Caco-2 (cell line): ENCODE data around the gene ANO1. TPM values are rescaled to one million over a fixed set of nuclear protein-coding genes. Genes with fewer than 3 reads are reported as not detected.

Experiments
- BruUV-seq: library from RNA; stranded (reverse); fragments of 400-500 nt; replicated peaks from 2 replicates; lab custom pipeline; 2021; lab: Mats Ljungman, UMichigan
- CTCF ChIA-PET: fragments of 300-600 bp; sonication (Branson Sonifier 250); formaldehyde crosslinking; loops from one replicate; lab custom pipeline; 2022; ENCODE audit warnings: antibody characterized with exemption; lab: Charles Lee
- POLR2A ChIA-PET: fragments of 300-600 bp; sonication (Branson Sonifier 250); formaldehyde crosslinking; loops from one replicate; lab custom pipeline; 2022; ENCODE audit warnings: antibody characterized with exemption; lab: Charles Lee
- DNase-seq, 2 experiments: peaks; one replicate each; pipeline versions ENCODE4 v3.0.0 to v3.0.0-alpha.2; 2020 to 2022
- H3K27me3 ChIP-seq: replicated peaks from 2 replicates; pipeline ENCODE4 v1.6.0; 2011; ENCODE audit warnings: low read length; ENCODE audit not compliant: control insufficient read depth, insufficient read depth
- H3K36me3 ChIP-seq: 2 replicates; pipeline ENCODE4 v1.5.1; 2011; ENCODE audit warnings: low read length; ENCODE audit not compliant: control insufficient read depth, insufficient read depth
- H3K4me1 ChIP-seq: fragments of 250-450 bp; sonication (Bioruptor Pico); 2 replicates; pipeline ENCODE4 v1.5.1; 2020; ENCODE audit warnings: mild to moderate bottlenecking
- H3K4me3 ChIP-seq: 2 replicates; pipeline ENCODE4 v1.5.1; 2011; ENCODE audit warnings: low read depth, mild to moderate bottlenecking, control low read depth, low read length
- H3K9me3 ChIP-seq: fragments of 250-450 bp; sonication (Bioruptor Pico); 2 replicates; pipeline ENCODE4 v1.5.1; 2020; ENCODE audit warnings: mild to moderate bottlenecking, moderate library complexity
- H3K27ac Mint-ChIP-seq: one replicate; pipeline ENCODE4 v1.8.0; 2022; ENCODE audit warnings: mixed read lengths; ENCODE audit not compliant: unreplicated experiment
- H3K27me3 Mint-ChIP-seq: one replicate; pipeline ENCODE4 v1.8.0; 2022; ENCODE audit warnings: mixed read lengths; ENCODE audit not compliant: insufficient read depth, unreplicated experiment
- H3K36me3 Mint-ChIP-seq: one replicate; pipeline ENCODE4 v1.8.0; 2022; ENCODE audit warnings: mild to moderate bottlenecking, mixed read lengths; ENCODE audit not compliant: insufficient read depth, unreplicated experiment
- H3K4me1 Mint-ChIP-seq: one replicate; pipeline ENCODE4 v1.8.0; 2022; ENCODE audit warnings: low read depth, mixed read lengths; ENCODE audit not compliant: unreplicated experiment
- H3K4me3 Mint-ChIP-seq: one replicate; pipeline ENCODE4 v1.8.0; 2022; ENCODE audit warnings: mild to moderate bottlenecking, moderate library complexity, mixed read lengths; ENCODE audit not compliant: unreplicated experiment
- H3K9me3 Mint-ChIP-seq: one replicate; pipeline ENCODE4 v1.8.0; 2022; ENCODE audit warnings: mixed read lengths; ENCODE audit not compliant: unreplicated experiment
- CTCF ChIP-seq, 2 experiments: fragments of 200-600 bp in 1 of 2; IDR thresholded peaks; 1 replicate in 1 of 2; 2 replicates in 1 of 2; pipeline versions ENCODE4 v1.5.1 to v1.8.0; 2011 to 2022; ENCODE audit warnings: antibody characterized with exemption in 1 of 2, control low read depth in 1 of 2, inconsistent platforms in 1 of 2, low read depth in 1 of 2, low read length in 1 of 2, mild to moderate bottlenecking in 1 of 2, moderate library complexity in 1 of 2; ENCODE audit not compliant: insufficient read depth in 1 of 2, severe bottlenecking in 1 of 2, unreplicated experiment in 1 of 2
- intact Hi-C: fragments of 100-400 bp; cut with micrococcal nuclease; formaldehyde crosslinking; loops from one replicate; pipeline ENCODE4 v1.10.0; 2022; ENCODE audit not compliant: unreplicated experiment
- total RNA-seq: library from RNA; stranded (reverse); gene quantifications from 2 replicates; pipeline ENCODE4 v1.2.3, GENCODE V29; 2022

ANO1 gene
- total RNA-seq, 1 experiment from 2014 or later = 8.4 TPM

- Histone ChIP-seq H3K4me3 (no peak overlapping the region), H3K36me3 (no peaks in the 10 kb centered on the region), H3K9me3 (no peaks in the 10 kb centered on the region), H3K4me1 (peaks cover 9% of the 10 kb centered on the region), H3K27me3 (no peaks in the 10 kb centered on the region)
- no peaks in the 10 kb centered on the region for H3K4me1 Mint-ChIP-seq
- no peak overlapping the region for H3K4me3 Mint-ChIP-seq
- POLR2A ChIA-PET = no interaction called here
- H3K27me3 Mint-ChIP-seq = peaks cover 7% of the 10 kb centered on the region
- no peaks in the 10 kb centered on the region for H3K36me3 Mint-ChIP-seq
- CTCF ChIA-PET = no interaction called here
- no peaks in the 10 kb centered on the region for H3K9me3 Mint-ChIP-seq
- intact Hi-C loops = no loop called here
- DNase-seq = no peak
- H3K27ac Mint-ChIP-seq = no peak overlapping the region
- no peak for TF ChIP-seq CTCF (IDR thresholded peaks at IDR 0.05; ENCODE audit: insufficient read depth in 1 of 2, low read depth in 1 of 2, low read length in 1 of 2, severe bottlenecking in 1 of 2, unreplicated experiment in 1 of 2)
- BruUV-seq = no TSS peak
These were observed 48.4 kb downstream of the ANO1 start for GRCh38 chr11:70126494-70126893.

GRCh38 chr11:70127653-70128434 lies 49.7 kb downstream of the ANO1 start:
- no peak overlapping the region for H3K4me3 Mint-ChIP-seq
- no TSS peak for BruUV-seq
- H3K27me3 ChIP-seq = no peaks in the 10 kb centered on the region
- no peaks in the 10 kb centered on the region for H3K36me3 ChIP-seq
- intact Hi-C loops = no loop called here
- no peaks in the 10 kb centered on the region for H3K4me1 Mint-ChIP-seq
- no peaks in the 10 kb centered on the region for H3K27me3 Mint-ChIP-seq
- ChIA-PET CTCF (interaction anchor here (0.6 kb wide), 3 partner anchors 19 to 213 kb away, joined by 3 to 7 read pairs (median 4); no protein-coding TSS in a partner anchor), POLR2A (no interaction called here)
- TF ChIP-seq CTCF (IDR thresholded peaks at IDR 0.05; ENCODE audit: insufficient read depth in 1 of 2, low read depth in 1 of 2, low read length in 1 of 2, severe bottlenecking in 1 of 2, unreplicated experiment in 1 of 2) = no peak
- H3K9me3 ChIP-seq = no peaks in the 10 kb centered on the region
- H3K27ac Mint-ChIP-seq = no peak overlapping the region
- H3K4me3 ChIP-seq = no peak overlapping the region
- H3K4me1 ChIP-seq = peaks cover 9% of the 10 kb centered on the region
- no peaks in the 10 kb centered on the region for H3K9me3 Mint-ChIP-seq
- no peaks in the 10 kb centered on the region for H3K36me3 Mint-ChIP-seq
- DNase-seq = no peak

- Mint-ChIP-seq H3K4me1 (no peaks in the 10 kb centered on the region), H3K4me3 (no peak overlapping the region), H3K9me3 (no peaks in the 10 kb centered on the region), H3K27ac (no peak overlapping the region), H3K36me3 (no peaks in the 10 kb centered on the region), H3K27me3 (no peaks in the 10 kb centered on the region)
- H3K4me1 ChIP-seq = peaks cover 9% of the 10 kb centered on the region
- no peaks in the 10 kb centered on the region for H3K27me3 ChIP-seq
- intact Hi-C loops = no loop called here
- ChIA-PET CTCF (interaction anchor here (0.6 kb wide), 2 partner anchors 18 to 213 kb away, joined by 4 to 7 read pairs; no protein-coding TSS in a partner anchor), POLR2A (no interaction called here)
- no peak for TF ChIP-seq CTCF (IDR thresholded peaks at IDR 0.05; ENCODE audit: insufficient read depth in 1 of 2, low read depth in 1 of 2, low read length in 1 of 2, severe bottlenecking in 1 of 2, unreplicated experiment in 1 of 2)
- no peaks in the 10 kb centered on the region for H3K36me3 ChIP-seq
- no TSS peak for BruUV-seq
- DNase-seq = no peak
- H3K9me3 ChIP-seq = no peaks in the 10 kb centered on the region
- H3K4me3 ChIP-seq = no peak overlapping the region
These were observed 50.4 kb downstream of the ANO1 start for GRCh38 chr11:70128435-70128906.
